GM12878 (cell line): ENCODE results near the gene TLE2. TPM values are rescaled to one million over a fixed set of nuclear protein-coding genes. Genes with fewer than 3 reads are reported as not detected.

ENCODE experiments used
- ATAC-seq: fragments of 200-7000 bp; cut with Tn5 transposase; 3 replicates; pipeline ENCODE4 v1.9.1; 2020; ENCODE audit warnings: mild to moderate bottlenecking, moderate library complexity
- BruUV-seq: library from RNA; stranded (reverse); fragments of 400-500 nt; replicated peaks from 2 replicates; lab custom pipeline; 2021; lab: Mats Ljungman, UMichigan
- CTCF ChIA-PET: fragments of 300-600 bp; sonication (Branson Sonifier 250); formaldehyde crosslinking; extraction: SDS; loops from one replicate; lab custom pipeline; 2021; ENCODE audit warnings: inconsistent platforms; lab: Yijun Ruan, JAX
- POLR2A ChIA-PET: fragments of 350-600 bp; formaldehyde crosslinking; extraction: SDS; loops from one replicate; lab custom pipeline; 2021; ENCODE audit warnings: inconsistent platforms; lab: Charles Lee
- RAD21 ChIA-PET: fragments of 300-600 bp; sonication (Branson Sonifier 250); formaldehyde crosslinking; loops from one replicate; lab custom pipeline; 2023; ENCODE audit warnings: antibody characterized with exemption; ENCODE audit not compliant: unreplicated experiment; lab: Charles Lee
- SMC1A ChIA-PET: fragments of 300-600 bp; sonication (Branson Sonifier 250); formaldehyde crosslinking; loops from one replicate; lab custom pipeline; 2023; ENCODE audit not compliant: unreplicated experiment, uncharacterized antibody; lab: Charles Lee
- DNase-seq: peaks from one replicate; pipeline ENCODE4 v3.0.0-alpha.2; 2011; ENCODE audit warnings: low read depth, low spot score
- FAIRE-seq: peaks from 3 replicates; lab custom pipeline; 2011; peaks lifted over from hg19 to GRCh38; lab: Jason Lieb, UNC
- H2AFZ ChIP-seq: 2 replicates; pipeline ENCODE4 v1.6.0; 2011; ENCODE audit warnings: low read depth, low read length, control low read depth; ENCODE audit not compliant: control insufficient read depth
- H3K27ac ChIP-seq: 2 replicates; pipeline ENCODE4 v1.5.1; 2011; ENCODE audit warnings: control low read depth; ENCODE audit not compliant: control insufficient read depth, insufficient read depth
- H3K27me3 ChIP-seq, 2 experiments: replicated peaks in 1 of 2; 2 replicates each; pipeline versions ENCODE4 v1.6.0 to v1.6.1; 2011; ENCODE audit warnings: low read length in 1 of 2; ENCODE audit not compliant: control insufficient read depth in 2 of 2, insufficient read depth in 2 of 2
- H3K36me3 ChIP-seq, 2 experiments: 2 replicates each; pipeline ENCODE4 v1.5.1; 2011; ENCODE audit warnings: low read length in 1 of 2; ENCODE audit not compliant: control insufficient read depth in 2 of 2, insufficient read depth in 2 of 2
- H3K4me1 ChIP-seq: 2 replicates; pipeline ENCODE4 v1.6.1; 2011; ENCODE audit warnings: mild to moderate bottlenecking, low read length, moderate library complexity, mixed read lengths; ENCODE audit not compliant: control insufficient read depth, insufficient read depth
- H3K4me2 ChIP-seq: 2 replicates; pipeline ENCODE4 v1.6.0; 2011; ENCODE audit warnings: control low read depth; ENCODE audit not compliant: control insufficient read depth, insufficient read depth
- H3K4me3 ChIP-seq: fragments of 200-600 bp; sonication (generic); 2 replicates; pipeline ENCODE4 v1.5.1; 2016
- H3K79me2 ChIP-seq: 2 replicates; pipeline ENCODE4 v1.6.0; 2011; ENCODE audit warnings: low read length; ENCODE audit not compliant: control insufficient read depth, insufficient read depth
- H3K9ac ChIP-seq: 2 replicates; pipeline ENCODE4 v1.8.0; 2011; ENCODE audit warnings: low read length, control low read depth, mixed read lengths; ENCODE audit not compliant: control insufficient read depth, insufficient read depth
- H3K9me3 ChIP-seq: replicated peaks from 3 replicates; pipeline ENCODE4 v1.5.1; 2011; ENCODE audit warnings: mild to moderate bottlenecking, low read length; ENCODE audit not compliant: control insufficient read depth, insufficient read depth
- H4K20me1 ChIP-seq: 2 replicates; pipeline ENCODE4 v1.6.0; 2011; ENCODE audit not compliant: control insufficient read depth, insufficient read depth
- CBX5 ChIP-seq: sonication (generic); IDR thresholded peaks from 2 replicates; pipeline ENCODE4 v1.6.1; 2016; ENCODE audit warnings: low read depth, moderate library complexity, mild to moderate bottlenecking, inconsistent platforms
- ETV6 ChIP-seq, 2 experiments: fragments of 450-650 bp in 1 of 2; IDR thresholded peaks in 1 of 2; conservative IDR thresholded peaks in 1 of 2; 2 replicates each; pipeline ENCODE4 v1.6.1; 2014; ENCODE audit warnings: antibody characterized with exemption in 1 of 2, borderline replicate concordance in 1 of 2, low read depth in 1 of 2, mild to moderate bottlenecking in 1 of 2, moderate library complexity in 1 of 2
- FOXM1 ChIP-seq: IDR thresholded peaks from 2 replicates; pipeline ENCODE4 v1.6.1; 2012; ENCODE audit warnings: low read depth, mild to moderate bottlenecking, inconsistent platforms, low read length, moderate library complexity
- GABPA ChIP-seq: IDR thresholded peaks from 2 replicates; pipeline ENCODE4 v1.6.1; 2014; ENCODE audit warnings: antibody characterized with exemption, low read depth, mild to moderate bottlenecking, inconsistent platforms
- HSF1 ChIP-seq: fragments of 150-350 bp; IDR thresholded peaks from 2 replicates; pipeline ENCODE4 v1.6.1; 2014; ENCODE audit warnings: mild to moderate bottlenecking, low read depth, low read length
- MTA3 ChIP-seq: IDR thresholded peaks from 2 replicates; pipeline ENCODE4 v1.6.1; 2012; ENCODE audit warnings: low read length, inconsistent platforms, borderline replicate concordance
- NR2F1 ChIP-seq: fragments of 450-650 bp; conservative IDR thresholded peaks from 2 replicates; pipeline ENCODE4 v1.6.1; 2017; ENCODE audit warnings: mild to moderate bottlenecking
- NRF1 ChIP-seq: conservative IDR thresholded peaks from 2 replicates; pipeline ENCODE4 v1.6.1; 2011; ENCODE audit warnings: mild to moderate bottlenecking, low read depth, low read length, improper control_type of control experiment
- PBX3 ChIP-seq: IDR thresholded peaks from 2 replicates; pipeline ENCODE4 v1.6.1; 2011; ENCODE audit warnings: mild to moderate bottlenecking, low read depth, low read length, moderate library complexity; ENCODE audit not compliant: insufficient replicate concordance
- SIN3A ChIP-seq: IDR thresholded peaks from 2 replicates; pipeline ENCODE4 v1.6.1; 2012; ENCODE audit warnings: low read depth, low read length, improper control_type of control experiment
- SMAD1 ChIP-seq: fragments of 450-650 bp; IDR thresholded peaks from 2 replicates; pipeline ENCODE4 v1.6.1; 2018; ENCODE audit warnings: mild to moderate bottlenecking, low read depth; ENCODE audit not compliant: partially characterized antibody
- TCF12 ChIP-seq: IDR thresholded peaks from 2 replicates; pipeline ENCODE4 v1.6.1; 2011; ENCODE audit warnings: low read depth, mild to moderate bottlenecking, low read length
- TCF7 ChIP-seq: IDR thresholded peaks from 2 replicates; pipeline ENCODE4 v1.6.1; 2014; ENCODE audit warnings: antibody characterized with exemption, borderline replicate concordance
- USF2 ChIP-seq: IDR thresholded peaks from 2 replicates; pipeline ENCODE4 v1.6.1; 2011; ENCODE audit warnings: low read depth, low read length, improper control_type of control experiment, borderline replicate concordance
- ZBTB40 ChIP-seq: fragments of 450-650 bp; IDR thresholded peaks from 2 replicates; pipeline ENCODE4 v1.6.1; 2016; ENCODE audit warnings: mild to moderate bottlenecking, moderate library complexity, borderline replicate concordance
- ZNF217 ChIP-seq: fragments of 450-650 bp; IDR thresholded peaks from 2 replicates; pipeline ENCODE4 v1.6.1; 2017; ENCODE audit warnings: antibody characterized with exemption, mild to moderate bottlenecking
- ZNF274 ChIP-seq: IDR thresholded peaks from one replicate; pipeline ENCODE4 v1.8.0; 2011; ENCODE audit not compliant: insufficient read length, insufficient read depth
- WGBS: methylation state at CpG from one replicate; pipeline ENCODE4 v1.1.6; 2016; ENCODE audit warnings: low lambda C conversion rate; ENCODE audit not compliant: insufficient replicate concordance, insufficient coverage; ENCODE audit errors: missing lambda C conversion rate; 5-methylcytosine and 5-hydroxymethylcytosine counted together
- in situ Hi-C: fragments of 300-500 bp; cut with MboI; formaldehyde crosslinking; loops from 9 replicates; pipeline ENCODE4 v1.14.3; 2018; ENCODE audit warnings: mixed read lengths
- intact Hi-C: fragments of 100-400 bp; cut with micrococcal nuclease; formaldehyde crosslinking; loops from one replicate; pipeline ENCODE4 v1.14.2; 2022; ENCODE audit not compliant: unreplicated experiment
- polyA plus RNA-seq, 11 experiments: library from polyadenylated mRNA; depleted of rRNA in 4 of 11; unstranded in 6 of 11; stranded (reverse) in 5 of 11; fragments of >200 nt; fragmentation: Nextera tagmentation in 4 of 11; fragmentation: Illumina TruSeq in 1 of 11; extraction: Ambion mirVana in 4 of 11; extraction: Trizol in 1 of 11; gene quantifications; 1 replicate in 1 of 11; 2 replicates in 10 of 11; pipeline versions ENCODE4 v1.2.1 to v1.2.3, GENCODE V29; 2011 to 2016; ENCODE audit warnings: inconsistent platforms in 2 of 11, missing spikeins in 2 of 11, low read depth in 1 of 11
- total RNA-seq, 4 experiments: library from RNA; depleted of rRNA in 3 of 4; stranded (reverse); fragments of >200 nt in 3 of 4; fragmentation: Illumina TruSeq in 1 of 4; extraction: Trizol in 1 of 4; gene quantifications; 2 replicates each; pipeline versions ENCODE4 v1.2.1 to v1.2.3, GENCODE V29; 2013 to 2021

Gene TLE2
- total and polyA plus RNA-seq, 10 of the 15 experiments (the other 5 are each of a cell fraction or from before 2014, with no cell fraction given) = 0.05 to 0.21 (median 0.11) TPM; not detected in 5

- TF ChIP-seq ZBTB40 = no peak
- no peak for TF ChIP-seq SMAD1
- no peak for TF ChIP-seq CBX5
- TF ChIP-seq TCF7 = no peak
- no peak for TF ChIP-seq HSF1
- no peak for TF ChIP-seq TCF12
- TF ChIP-seq, all 136 proteins: peak for 0
These were observed 24.6 kb downstream of the TLE2 start (continued) for GRCh38 chr19:3004522-3004921.

- Histone ChIP-seq H3K27me3 (no peaks in the 10 kb centered on the region), H3K9ac (no peak overlapping the region), H3K36me3 (no peaks in the 10 kb centered on the region), H4K20me1 (no peaks in the 10 kb centered on the region), H3K4me2 (no peak overlapping the region), H3K27ac (no peak overlapping the region), H3K9me3 (no peaks in the 10 kb centered on the region), H3K4me1 (no peaks in the 10 kb centered on the region; the same call in none of the 2 replicates), H3K4me3 (no peak overlapping the region), H3K79me2 (no peaks in the 10 kb centered on the region), H2AFZ (no peak overlapping the region)
- SMC1A ChIA-PET = no interaction called here
- 69% methylated on average over 7 of the region's 7 CpGs for WGBS
- FAIRE-seq = no peak
- POLR2A ChIA-PET = no interaction called here
- no peak for DNase-seq
- RAD21 ChIA-PET = no interaction called here
- ATAC-seq = no peak
- no TSS peak for BruUV-seq
- in situ Hi-C loops = no loop called here
- intact Hi-C loops = no loop called here
- CTCF ChIA-PET = interaction anchor here (0.6 kb wide), 1 partner anchor 104 kb away, joined by 3 read pairs; no protein-coding TSS in a partner anchor
- no peak for TF ChIP-seq NRF1
- TF ChIP-seq NR2F1 = no peak
- no peak for TF ChIP-seq FOXM1
- no peak for TF ChIP-seq ETV6 (conservative IDR thresholded peaks at IDR 0.05 in 1 of 2, IDR thresholded peaks at IDR 0.05 in 1 of 2; ENCODE audit: borderline replicate concordance in 1 of 2, low read depth in 1 of 2)
- no peak for TF ChIP-seq ZNF274
- no peak for TF ChIP-seq MTA3
- no peak for TF ChIP-seq ZNF217
- no peak for TF ChIP-seq SIN3A
- no peak for TF ChIP-seq GABPA
- TF ChIP-seq PBX3 = no peak
- TF ChIP-seq USF2 = no peak
These were observed 26.0 kb downstream of the TLE2 start for GRCh38 chr19:3003046-3003445.
